ENCODE results near the gene NKAIN1. TPM values are rescaled to one million over a fixed set of nuclear protein-coding genes. Genes with fewer than 3 reads are reported as not detected.
A peak's percentile ranks its signal among the peaks of the same experiment; 100 is the strongest.
"Not testable (repeated sequence)": the region's sequence is repeated elsewhere in the genome, so short reads cannot be mapped to it uniquely, and the experiment has no call there.

The NKAIN1 gene
- total and polyA plus RNA-seq, 12 donors: 2.9 to 195 (median 10.5) TPM

GRCh38 chr1:31198600-31198999, 41.1 kb downstream of the NKAIN1 start:
- Histone ChIP-seq H3K27me3 (no peaks in the 10 kb centered on the region), H3K27ac (no peak overlapping the region), H3K4me1 (replicated peaks in 1 of 2) (no peaks in the 10 kb centered on the region), H3K4me3 (no peak overlapping the region), H3K9me3 (replicated peaks in 1 of 3) (no peaks in the 10 kb centered on the region), H3K36me3 (replicated peaks in 1 of 2) (no peaks in the 10 kb centered on the region)
- WGBS, 4 donors: 69 to 83% (median 76%) methylated on average over 4 to 7 of the region's 7 CpGs
- TF ChIP-seq POLR2A (IDR thresholded peaks at IDR 0.05): no peak
- no peak for TF ChIP-seq CTCF (IDR thresholded peaks at IDR 0.05)
- no peak for DNase-seq
- intact Hi-C loops (cut with DNase I): no loop called here

GRCh38 chr1:31198150-31198549, 41.5 kb downstream of the NKAIN1 start:
- no peak overlapping the region for H3K4me3 ChIP-seq
- H3K36me3 ChIP-seq (replicated peaks in 1 of 2): no peaks in the 10 kb centered on the region
- no peak for DNase-seq
- no peaks in the 10 kb centered on the region for H3K9me3 ChIP-seq (replicated peaks in 1 of 3)
- H3K4me1 ChIP-seq (replicated peaks in 1 of 2): no peaks in the 10 kb centered on the region
- H3K27ac ChIP-seq: no peak overlapping the region
- TF ChIP-seq POLR2A (IDR thresholded peaks at IDR 0.05) (no peak), CTCF (IDR thresholded peaks at IDR 0.05) (no peak)
- H3K27me3 ChIP-seq: no peaks in the 10 kb centered on the region
- 85 to 92% (median 89%) methylated on average over 7 of the region's 7 CpGs for WGBS, 4 donors
- intact Hi-C loops (cut with DNase I): no loop called here

- TF ChIP-seq POLR2A (IDR thresholded peaks at IDR 0.05) (no peak), CTCF (IDR thresholded peaks at IDR 0.05) (no peak)
- Histone ChIP-seq H3K9me3 (replicated peaks in 1 of 3) (no peaks in the 10 kb centered on the region), H3K4me1 (replicated peaks in 1 of 2) (no peaks in the 10 kb centered on the region), H3K27ac (no peak overlapping the region), H3K27me3 (no peaks in the 10 kb centered on the region), H3K36me3 (replicated peaks in 1 of 2) (no peaks in the 10 kb centered on the region), H3K4me3 (no peak overlapping the region)
- peak; percentile 76 to 95 (median 93) for DNase-seq
- intact Hi-C loops (cut with DNase I): no loop called here
- 46 to 53% (median 50%) methylated on average over 2 of the region's 2 CpGs for WGBS, 4 donors
Observed at GRCh38 chr1:31196685-31197084, 43.0 kb downstream of the NKAIN1 start.

- intact Hi-C loops (cut with DNase I); H3K4me3 ChIP-seq; H3K27me3 ChIP-seq; H3K36me3 ChIP-seq (replicated peaks in 1 of 2); H3K27ac ChIP-seq; DNase-seq; H3K9me3 ChIP-seq (replicated peaks in 1 of 3); H3K4me1 ChIP-seq (replicated peaks in 1 of 2): not testable (repeated sequence)
- WGBS, 4 donors: 80 to 90% (median 83%) methylated on average over 10 of the region's 10 CpGs
Observed at GRCh38 chr1:31195267-31195666, 44.4 kb downstream of the NKAIN1 start.

- WGBS, 4 donors: 71 to 81% (median 80%) methylated on average over 5 of the region's 5 CpGs
- H3K36me3 ChIP-seq (replicated peaks in 1 of 2): no peaks in the 10 kb centered on the region
Observed at GRCh38 chr1:31193729-31194128, 46.0 kb downstream of the NKAIN1 start.

More at GRCh38 chr1:31193729-31194128, 46.0 kb downstream of the NKAIN1 start:
- Histone ChIP-seq H3K27ac (no peak overlapping the region), H3K4me1 (replicated peaks in 1 of 2) (no peaks in the 10 kb centered on the region), H3K4me3 (no peak overlapping the region), H3K27me3 (no peaks in the 10 kb centered on the region), H3K9me3 (replicated peaks in 1 of 3) (no peaks in the 10 kb centered on the region)
- no peak for DNase-seq
- no peak for TF ChIP-seq POLR2A (IDR thresholded peaks at IDR 0.05)
- TF ChIP-seq CTCF (IDR thresholded peaks at IDR 0.05): no peak
- intact Hi-C loops (cut with DNase I): loop anchor here in 1 of 2 donors (5.0 kb wide), 1 partner anchor 219 kb away; the partner anchor contains the start of gene SERINC2
